ENCODE measurements around the gene FAAH.

Gene FAAH

DNA sequence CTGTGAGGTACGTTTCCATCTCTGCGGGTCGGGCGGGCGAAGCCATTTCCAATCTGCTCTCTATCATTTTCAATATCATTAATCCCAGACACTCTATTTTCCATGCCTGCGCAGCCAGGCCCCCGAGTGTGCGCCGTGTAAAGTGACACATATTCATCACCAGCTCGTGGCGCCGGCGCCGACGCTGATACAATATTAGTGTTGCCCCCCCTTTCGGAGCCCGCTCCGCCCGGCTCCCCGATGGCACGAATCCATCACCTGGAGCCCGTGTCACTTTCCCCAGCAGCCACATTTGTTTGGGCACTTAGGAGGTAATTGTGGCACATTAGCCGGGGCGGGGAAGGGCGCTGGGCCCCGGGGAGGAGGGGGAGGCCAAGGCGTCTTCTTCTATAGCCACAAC is 61.8 kb downstream of the FAAH start:
- no peaks in the 10 kb centered on the region for H3K4me1 Mint-ChIP-seq
- H3K27me3 Mint-ChIP-seq = peaks cover 80% of the 10 kb centered on the region
- H3K27ac Mint-ChIP-seq = no peak overlapping the region
- DNase-seq = no peak
- H3K36me3 Mint-ChIP-seq = no peaks in the 10 kb centered on the region
- CTCF ChIA-PET = interaction anchor here (2.7 kb wide), 1 partner anchor 14 kb away, joined by 11 read pairs; no protein-coding TSS in a partner anchor
- H3K4me3 Mint-ChIP-seq = no peak overlapping the region
- H3K9me3 Mint-ChIP-seq = no peaks in the 10 kb centered on the region

- H3K4me1 Mint-ChIP-seq = no peaks in the 10 kb centered on the region
- H3K4me3 Mint-ChIP-seq = no peak overlapping the region
- peaks cover 80% of the 10 kb centered on the region for H3K27me3 Mint-ChIP-seq
- CTCF ChIA-PET = interaction anchor here (0.6 kb wide), 1 partner anchor 55 kb away, joined by 3 read pairs; no protein-coding TSS in a partner anchor
- no peak overlapping the region for H3K27ac Mint-ChIP-seq
- H3K9me3 Mint-ChIP-seq = no peaks in the 10 kb centered on the region
- no peaks in the 10 kb centered on the region for H3K36me3 Mint-ChIP-seq
- DNase-seq = no peak
These were observed 62.4 kb downstream of the FAAH start for GRCh38 chr1:46456411-46456963.

- Mint-ChIP-seq H3K4me1 (no peaks in the 10 kb centered on the region), H3K9me3 (no peaks in the 10 kb centered on the region), H3K36me3 (no peaks in the 10 kb centered on the region), H3K27me3 (peaks cover 80% of the 10 kb centered on the region), H3K4me3 (no peak overlapping the region), H3K27ac (no peak overlapping the region)
- DNase-seq = no peak
- CTCF ChIA-PET = interaction anchor here (0.9 to 1.8 kb wide), 3 partner anchors 10 to 69 kb away, joined by 3 to 6 read pairs (median 4); no protein-coding TSS in a partner anchor
These were observed 63.1 kb downstream of the FAAH start for GRCh38 chr1:46457178-46457577.

DNA sequence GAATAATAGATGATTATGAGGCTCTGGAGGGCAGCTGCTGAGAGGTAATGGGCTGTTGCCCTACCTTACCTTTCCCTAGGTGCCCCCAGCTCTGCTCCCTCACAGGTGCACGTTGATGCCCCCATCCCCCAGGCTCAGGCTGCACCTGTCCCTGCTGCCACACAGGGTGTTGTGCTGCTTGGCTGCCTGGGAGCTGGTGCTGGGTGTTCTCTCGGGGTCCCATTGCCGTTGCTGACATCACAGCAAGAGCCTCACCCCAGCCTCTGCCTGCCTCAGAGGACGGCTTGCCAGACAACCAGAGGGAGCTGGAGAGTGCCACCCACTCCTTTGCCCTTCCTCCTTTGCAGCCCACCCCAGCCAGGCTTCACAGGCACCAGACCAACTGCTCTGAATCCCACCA is 64.1 kb downstream of the FAAH start:
- H3K27me3 Mint-ChIP-seq = peaks cover 76% of the 10 kb centered on the region
- CTCF ChIA-PET = interaction anchor here (0.8 to 1.8 kb wide), 5 partner anchors 8 to 20 kb away, joined by 3 to 6 read pairs (median 4); no protein-coding TSS in a partner anchor

DNA sequence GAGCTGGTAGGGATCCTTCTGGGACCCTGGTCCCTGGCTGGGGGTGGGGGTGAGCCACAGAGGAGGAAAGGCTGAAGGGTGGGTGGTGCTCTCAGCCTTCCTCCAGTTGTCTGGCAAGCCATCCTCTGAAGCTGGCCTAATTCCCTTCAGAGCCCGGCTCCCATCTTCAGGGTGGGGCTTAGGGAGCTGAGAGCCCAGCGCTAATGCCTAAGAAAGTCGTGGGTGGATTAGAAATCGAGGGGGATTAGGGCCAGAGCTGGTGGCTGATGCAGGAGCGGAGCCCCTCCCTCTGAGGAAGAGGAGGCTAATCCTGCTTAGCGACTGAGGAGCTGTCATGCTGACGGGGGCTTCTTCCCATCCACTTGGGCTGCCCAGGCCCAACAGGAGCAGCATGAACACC is 64.7 kb downstream of the FAAH start:
- Mint-ChIP-seq H3K4me1 (no peaks in the 10 kb centered on the region), H3K9me3 (no peaks in the 10 kb centered on the region), H3K4me3 (no peak overlapping the region), H3K36me3 (no peaks in the 10 kb centered on the region), H3K27me3 (peaks cover 74% of the 10 kb centered on the region), H3K27ac (no peak overlapping the region)
- CTCF ChIA-PET = interaction anchor here (0.8 to 1.8 kb wide), 5 partner anchors 9 to 19 kb away, joined by 3 to 6 read pairs (median 4); no protein-coding TSS in a partner anchor
- no peak for DNase-seq

More for the DNA sequence above, 64.1 kb downstream of the FAAH start:
- DNase-seq = no peak
- H3K36me3 Mint-ChIP-seq = no peaks in the 10 kb centered on the region
- H3K4me1 Mint-ChIP-seq = no peaks in the 10 kb centered on the region
- no peak overlapping the region for H3K4me3 Mint-ChIP-seq
- H3K9me3 Mint-ChIP-seq = no peaks in the 10 kb centered on the region
- no peak overlapping the region for H3K27ac Mint-ChIP-seq

DNA sequence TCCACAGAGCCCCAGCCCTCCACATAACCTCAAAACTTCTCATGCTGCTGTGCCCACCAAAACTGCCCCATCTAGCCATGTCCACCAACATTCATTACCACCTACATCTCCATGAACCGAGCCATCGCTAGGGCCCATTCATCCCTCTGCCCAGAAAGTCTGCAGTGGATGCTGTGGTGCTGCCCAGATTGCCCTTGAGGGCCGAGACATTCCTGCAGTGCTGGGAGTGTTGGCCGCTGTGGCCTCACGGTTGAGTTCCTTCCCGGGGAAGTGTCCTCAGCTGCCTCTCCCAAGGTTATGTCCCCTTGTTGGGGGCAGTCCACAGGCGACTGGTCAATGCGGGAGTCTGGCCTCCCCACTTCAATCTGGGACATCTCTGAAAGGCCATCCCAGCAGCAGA is 65.2 kb downstream of the FAAH start:
- Mint-ChIP-seq H3K4me1 (no peaks in the 10 kb centered on the region), H3K36me3 (no peaks in the 10 kb centered on the region), H3K27me3 (peaks cover 75% of the 10 kb centered on the region), H3K4me3 (no peak overlapping the region), H3K9me3 (no peaks in the 10 kb centered on the region), H3K27ac (no peak overlapping the region)
- no peak for DNase-seq
- CTCF ChIA-PET = interaction anchor here (0.8 to 1.8 kb wide), 3 partner anchors 9 to 14 kb away, joined by 3 to 6 read pairs (median 6); no protein-coding TSS in a partner anchor

DNA sequence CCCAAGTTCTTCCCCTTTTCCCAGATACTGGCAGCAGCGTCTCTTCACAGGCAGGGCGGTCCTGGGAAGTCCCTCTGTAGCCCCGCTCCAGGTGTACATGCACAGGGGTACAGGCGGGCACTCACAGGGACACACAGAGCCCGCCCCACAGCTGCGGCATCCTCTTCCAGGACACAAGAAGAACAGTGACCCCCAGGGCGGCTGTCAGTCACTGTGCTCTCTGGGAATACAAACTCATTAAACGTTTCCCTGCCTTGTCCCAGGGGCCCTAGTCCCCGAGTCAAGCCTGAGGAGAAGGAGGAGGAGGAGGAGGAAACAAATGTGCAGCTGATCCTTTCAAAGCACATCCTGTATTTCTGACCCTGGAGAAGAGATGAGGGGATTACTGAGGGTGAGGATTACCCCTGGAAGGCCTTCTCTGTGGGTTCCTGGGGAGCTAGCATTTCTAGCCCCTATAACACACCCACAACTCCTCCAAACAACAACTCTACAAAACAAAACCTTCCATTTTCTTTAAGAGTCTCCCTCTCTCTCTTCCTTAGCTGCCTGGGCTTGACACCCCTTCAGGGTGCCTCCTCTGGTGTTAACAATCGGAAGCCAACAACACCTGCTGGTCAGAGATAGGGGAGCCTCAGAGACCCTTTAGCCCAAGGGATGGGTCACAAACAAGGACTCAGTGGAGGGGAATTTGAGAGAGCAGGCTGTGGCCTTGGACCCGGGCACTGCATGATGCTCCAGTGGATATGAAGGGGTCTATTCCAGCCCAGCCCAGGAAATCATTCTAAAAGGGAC is 67.1 kb downstream of the FAAH start:
- DNase-seq = no peak
- Mint-ChIP-seq H3K9me3 (no peaks in the 10 kb centered on the region), H3K4me1 (peaks cover 4% of the 10 kb centered on the region), H3K27me3 (peaks cover 79% of the 10 kb centered on the region), H3K36me3 (no peaks in the 10 kb centered on the region), H3K27ac (no peak overlapping the region), H3K4me3 (no peak overlapping the region)
- CTCF ChIA-PET = interaction anchor here (1.0 to 1.6 kb wide), 2 partner anchors 17 to 68 kb away, joined by 4 read pairs; no protein-coding TSS in a partner anchor

GRCh38 chr1:46461809-46462448 is 67.8 kb downstream of the FAAH start:
- CTCF ChIA-PET = interaction anchor here (1.0 to 1.6 kb wide), 2 partner anchors 18 to 67 kb away, joined by 4 read pairs; no protein-coding TSS in a partner anchor
- H3K4me1 Mint-ChIP-seq = peaks cover 7% of the 10 kb centered on the region
- no peaks in the 10 kb centered on the region for H3K9me3 Mint-ChIP-seq
- no peaks in the 10 kb centered on the region for H3K36me3 Mint-ChIP-seq
- H3K27ac Mint-ChIP-seq = no peak overlapping the region
- H3K4me3 Mint-ChIP-seq = no peak overlapping the region
- no peak for DNase-seq
- peaks cover 86% of the 10 kb centered on the region for H3K27me3 Mint-ChIP-seq

All from activated naive CD4-positive, alpha-beta T cell treated with anti-CD3 and anti-CD28 coated beads, Interleukin-2, amount 10 ng/mL, durations not matched to agents 7 days and 5 days (primary cell).